B cell (primary cell): ENCODE measurements around the gene SIPA1L2. TPM values are rescaled to one million over a fixed set of nuclear protein-coding genes. Genes with fewer than 3 reads are reported as not detected.

Experiments used
- ATAC-seq: fragments of 200-7000 bp; cut with Tn5 transposase; one replicate; pipeline ENCODE4 v1.10.0; 2021; ENCODE audit warnings: low read depth, mild to moderate bottlenecking, moderate number of reproducible peaks, moderate library complexity
- CTCF ChIA-PET: fragments of 350-600 bp; sonication (Branson Sonifier 250); formaldehyde crosslinking; loops from one replicate; lab custom pipeline; 2021; ENCODE audit warnings: antibody characterized with exemption, inconsistent platforms; lab: Charles Lee
- POLR2A ChIA-PET: fragments of 350-600 bp; sonication (Branson Sonifier 250); formaldehyde crosslinking; loops from one replicate; lab custom pipeline; 2021; ENCODE audit warnings: antibody characterized with exemption; lab: Charles Lee
- DNase-seq: peaks from one replicate; pipeline ENCODE4 v3.0.0; 2013
- H2AFZ ChIP-seq: 2 replicates; pipeline ENCODE4 v1.6.1; 2012; ENCODE audit warnings: mild to moderate bottlenecking, low read depth, low read length; ENCODE audit not compliant: insufficient read depth, poor library complexity, severe bottlenecking
- H3K27ac ChIP-seq, 2 donors: 1 replicate in 1 of 2; 2 replicates in 1 of 2; pipeline ENCODE4 v1.5.1; 2012 to 2013; ENCODE audit warnings: low read length in 2 of 2, mild to moderate bottlenecking in 2 of 2, moderate library complexity in 1 of 2
- H3K27me3 ChIP-seq, 4 experiments: fragments of 200-600 bp in 1 of 4; sonication (generic) in 1 of 4; replicated peaks in 1 of 4; 1 replicate in 2 of 4; 2 replicates in 2 of 4; pipeline versions ENCODE4 v1.6.1 to v1.7.0; 2013 to 2016; ENCODE audit warnings: low read length in 3 of 4, mild to moderate bottlenecking in 2 of 4, mixed read lengths in 1 of 4, moderate library complexity in 1 of 4; ENCODE audit not compliant: insufficient read depth in 4 of 4, control insufficient read depth in 3 of 4; ENCODE audit errors: control extremely low read depth in 1 of 4
- H3K36me3 ChIP-seq, 2 experiments: replicated peaks in 1 of 2; 1 replicate in 1 of 2; 2 replicates in 1 of 2; pipeline versions ENCODE4 v1.6.1 to v1.7.1; 2013; ENCODE audit warnings: low read length in 1 of 2; ENCODE audit not compliant: insufficient read depth in 2 of 2, control insufficient read depth in 1 of 2; ENCODE audit errors: control extremely low read depth in 1 of 2, extremely low read depth in 1 of 2
- H3K4me1 ChIP-seq, 2 donors: fragments of 200-600 bp in 1 of 2; sonication (generic) in 1 of 2; 1 replicate in 1 of 2; 2 replicates in 1 of 2; pipeline versions ENCODE4 v1.5.1 to v1.6.1; 2013 to 2017; ENCODE audit warnings: low read length in 2 of 2; ENCODE audit not compliant: control insufficient read depth in 2 of 2, insufficient read depth in 2 of 2
- H3K4me2 ChIP-seq: replicated peaks from 2 replicates; pipeline ENCODE3; 2012; ENCODE audit warnings: mild to moderate bottlenecking, low read depth, low read length; ENCODE audit not compliant: poor library complexity, severe bottlenecking
- H3K4me3 ChIP-seq, 5 experiments: fragments of 200-600 bp in 1 of 5; sonication (generic) in 1 of 5; 1 replicate in 3 of 5; 2 replicates in 2 of 5; pipeline versions ENCODE4 v1.5.1 to v1.7.0; 2011 to 2016; ENCODE audit warnings: low read length in 4 of 5, mild to moderate bottlenecking in 4 of 5, low read depth in 2 of 5, control low read depth in 1 of 5, moderate library complexity in 1 of 5; ENCODE audit not compliant: insufficient read depth in 1 of 5; ENCODE audit errors: control extremely low read depth in 1 of 5, extremely low read depth in 1 of 5
- H3K79me2 ChIP-seq: fragments of 200-600 bp; sonication (generic); one replicate; pipeline ENCODE4 v1.6.0; 2016; ENCODE audit warnings: low read length; ENCODE audit not compliant: control insufficient read depth, insufficient read depth
- H3K9ac ChIP-seq: fragments of 200-600 bp; sonication (generic); 2 replicates; pipeline ENCODE4 v1.6.1; 2017; ENCODE audit warnings: mild to moderate bottlenecking, low read length, moderate library complexity
- H3K9me3 ChIP-seq, 3 donors: one replicate each; pipeline versions ENCODE4 v1.6.1 to v1.7.1; 2013; ENCODE audit warnings: low read length in 2 of 3; ENCODE audit not compliant: control insufficient read depth in 2 of 3, insufficient read depth in 1 of 3; ENCODE audit errors: control extremely low read depth in 1 of 3
- H4K20me1 ChIP-seq: 2 replicates; pipeline ENCODE4 v1.6.0; 2012; ENCODE audit warnings: mild to moderate bottlenecking, low read length; ENCODE audit not compliant: insufficient read depth, control insufficient read depth, poor library complexity, severe bottlenecking
- H3K27ac Mint-ChIP-seq: one replicate; pipeline ENCODE4 v1.8.0; 2021; ENCODE audit warnings: mixed read lengths
- H3K27me3 Mint-ChIP-seq: one replicate; pipeline ENCODE4 v1.8.0; 2021; ENCODE audit warnings: mixed read lengths
- H3K4me1 Mint-ChIP-seq: one replicate; pipeline ENCODE4 v1.8.0; 2021; ENCODE audit warnings: mixed read lengths
- H3K4me3 Mint-ChIP-seq: one replicate; pipeline ENCODE4 v1.8.0; 2021; ENCODE audit warnings: mixed read lengths
- H3K9me3 Mint-ChIP-seq: one replicate; pipeline ENCODE4 v1.8.0; 2022; ENCODE audit warnings: mixed read lengths; ENCODE audit not compliant: insufficient read depth
- EZH2 ChIP-seq: IDR thresholded peaks from 2 replicates; pipeline ENCODE4 v1.6.1; 2012; ENCODE audit warnings: borderline replicate concordance, low read depth, mild to moderate bottlenecking, moderate library complexity, low read length; ENCODE audit not compliant: insufficient read depth, poor library complexity, severe bottlenecking
- WGBS: methylation state at CpG from one replicate; pipeline ENCODE4 v1.1.5; 2013; ENCODE audit warnings: missing lambda C conversion rate; ENCODE audit not compliant: insufficient coverage; 5-methylcytosine and 5-hydroxymethylcytosine counted together
- intact Hi-C: fragments of 100-400 bp; cut with micrococcal nuclease; formaldehyde crosslinking; loops from one replicate; pipeline ENCODE4 v1.10.0; 2022
- polyA plus RNA-seq: library from polyadenylated mRNA; depleted of rRNA; stranded (reverse); fragments of >200 nt; gene quantifications from 2 replicates; pipeline ENCODE4 v1.2.3, GENCODE V29; 2012
- total RNA-seq, 2 donors: library from RNA; stranded (reverse); fragments of 120-200 nt in 1 of 2; gene quantifications; 1 replicate in 1 of 2; 2 replicates in 1 of 2; pipeline versions ENCODE4 v1.2.3 to v1.2.4, GENCODE V29; 2013 to 2022
- TF ChIP-seq, protein P1 (sequence below): fragments of 200-600 bp; IDR thresholded peaks from one replicate; pipeline ENCODE4 v1.8.0; 2022; ENCODE audit warnings: antibody characterized with exemption, mild to moderate bottlenecking

SIPA1L2 gene
- total and polyA plus RNA-seq, 2 donors (not counting 1 experiment from before 2014, with no cell fraction given), result 0.07 TPM

DNA sequence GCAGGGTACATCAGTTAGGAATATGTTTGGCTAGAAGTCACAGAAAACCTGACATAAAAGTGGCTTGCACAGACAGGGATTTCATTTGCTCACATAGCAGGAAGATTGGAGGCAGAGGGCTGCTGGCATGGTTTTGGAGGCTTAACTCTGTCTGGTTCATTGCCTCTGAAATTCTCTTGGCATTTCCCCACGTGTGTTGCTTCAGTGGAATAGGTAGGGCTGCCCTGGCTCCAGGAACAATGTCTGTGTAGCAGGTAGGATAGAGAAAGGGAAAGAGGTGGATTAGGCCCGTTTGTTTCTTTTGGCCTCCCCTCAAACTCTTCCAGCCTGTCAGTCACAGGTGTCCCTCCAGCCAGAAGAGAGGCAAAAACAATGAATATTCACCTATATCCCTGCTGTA lies 20.5 kb upstream of the SIPA1L2 start:
- no peak overlapping the region for H3K4me3 Mint-ChIP-seq
- H3K4me1 ChIP-seq, result no peaks in the 10 kb centered on the region
- CTCF ChIA-PET, result no interaction called here

DNA sequence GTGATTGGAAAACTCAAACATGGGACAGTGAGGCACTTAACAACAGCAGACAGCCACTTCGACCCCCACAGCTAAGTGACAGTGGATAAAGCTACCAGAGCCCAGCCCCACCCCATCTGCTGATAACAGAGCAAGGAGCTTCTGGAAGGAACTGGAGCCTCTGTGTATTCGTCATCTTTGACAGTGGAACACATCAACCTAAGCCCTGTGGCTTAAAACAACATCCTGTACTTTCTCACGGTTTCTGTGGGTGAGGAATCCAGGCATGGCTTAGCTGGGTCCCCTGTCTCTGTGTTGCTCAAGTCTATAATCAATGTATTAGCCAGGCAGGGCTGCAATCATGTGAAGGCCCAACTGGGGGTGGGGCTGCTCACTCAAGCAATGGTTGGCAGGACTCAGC lies 18.4 kb upstream of the SIPA1L2 start:
- Histone ChIP-seq H3K79me2 (no peaks in the 10 kb centered on the region), H3K27me3 (no peaks in the 10 kb centered on the region), H3K4me1 (no peaks in the 10 kb centered on the region), H2AFZ (no peak overlapping the region), H3K4me3 (no peak overlapping the region), H3K9me3 (peaks cover 0 to 3% (median 0%) of the 10 kb centered on the region in 3 donors), H4K20me1 (no peaks in the 10 kb centered on the region), H3K4me2 (no peak overlapping the region), H3K9ac (no peak overlapping the region), H3K36me3 (no peaks in the 10 kb centered on the region), H3K27ac (no peak overlapping the region)
- H3K9me3 Mint-ChIP-seq, result peaks cover 2% of the 10 kb centered on the region
- ChIA-PET POLR2A (no interaction called here), CTCF (no interaction called here)
- TF ChIP-seq EZH2, result no peak
- TF ChIP-seq, protein P1, sequence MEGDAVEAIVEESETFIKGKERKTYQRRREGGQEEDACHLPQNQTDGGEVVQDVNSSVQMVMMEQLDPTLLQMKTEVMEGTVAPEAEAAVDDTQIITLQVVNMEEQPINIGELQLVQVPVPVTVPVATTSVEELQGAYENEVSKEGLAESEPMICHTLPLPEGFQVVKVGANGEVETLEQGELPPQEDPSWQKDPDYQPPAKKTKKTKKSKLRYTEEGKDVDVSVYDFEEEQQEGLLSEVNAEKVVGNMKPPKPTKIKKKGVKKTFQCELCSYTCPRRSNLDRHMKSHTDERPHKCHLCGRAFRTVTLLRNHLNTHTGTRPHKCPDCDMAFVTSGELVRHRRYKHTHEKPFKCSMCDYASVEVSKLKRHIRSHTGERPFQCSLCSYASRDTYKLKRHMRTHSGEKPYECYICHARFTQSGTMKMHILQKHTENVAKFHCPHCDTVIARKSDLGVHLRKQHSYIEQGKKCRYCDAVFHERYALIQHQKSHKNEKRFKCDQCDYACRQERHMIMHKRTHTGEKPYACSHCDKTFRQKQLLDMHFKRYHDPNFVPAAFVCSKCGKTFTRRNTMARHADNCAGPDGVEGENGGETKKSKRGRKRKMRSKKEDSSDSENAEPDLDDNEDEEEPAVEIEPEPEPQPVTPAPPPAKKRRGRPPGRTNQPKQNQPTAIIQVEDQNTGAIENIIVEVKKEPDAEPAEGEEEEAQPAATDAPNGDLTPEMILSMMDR, result no peak
- peaks cover 9% of the 10 kb centered on the region for H3K27me3 Mint-ChIP-seq
- DNase-seq (no peak), ATAC-seq (no peak)
- H3K4me1 Mint-ChIP-seq, result no peaks in the 10 kb centered on the region
- WGBS, result 67% methylated on average over 1 of the region's 3 CpGs
- H3K27ac Mint-ChIP-seq, result no peak overlapping the region
- H3K4me3 Mint-ChIP-seq, result no peak overlapping the region
- intact Hi-C loops, result no loop called here

More for the DNA sequence above, 20.5 kb upstream of the SIPA1L2 start:
- Mint-ChIP-seq H3K9me3 (no peaks in the 10 kb centered on the region), H3K4me1 (no peaks in the 10 kb centered on the region), H3K27ac (no peak overlapping the region), H3K27me3 (peaks cover 16% of the 10 kb centered on the region)
- 71% methylated on average over 1 of the region's 2 CpGs for WGBS
- Histone ChIP-seq H3K27me3 (no peaks in the 10 kb centered on the region), H3K9me3 (no peaks in the 10 kb centered on the region), H3K27ac (no peak overlapping the region), H2AFZ (no peak overlapping the region), H4K20me1 (no peaks in the 10 kb centered on the region), H3K9ac (no peak overlapping the region), H3K4me3 (no peak overlapping the region), H3K4me2 (no peak overlapping the region), H3K36me3 (no peaks in the 10 kb centered on the region), H3K79me2 (no peaks in the 10 kb centered on the region)
- TF ChIP-seq, protein P1, result no peak
- intact Hi-C loops, result no loop called here
- DNase-seq (no peak), ATAC-seq (no peak)
- POLR2A ChIA-PET, result no interaction called here
